ENCODE measurements around the gene ACADSB. TPM values are rescaled to one million over a fixed set of nuclear protein-coding genes. Genes with fewer than 3 reads are reported as not detected.

The ACADSB gene
- polyA plus RNA-seq, 3 donors, result 18.7 to 27.6 (median 24.4) TPM

DNA sequence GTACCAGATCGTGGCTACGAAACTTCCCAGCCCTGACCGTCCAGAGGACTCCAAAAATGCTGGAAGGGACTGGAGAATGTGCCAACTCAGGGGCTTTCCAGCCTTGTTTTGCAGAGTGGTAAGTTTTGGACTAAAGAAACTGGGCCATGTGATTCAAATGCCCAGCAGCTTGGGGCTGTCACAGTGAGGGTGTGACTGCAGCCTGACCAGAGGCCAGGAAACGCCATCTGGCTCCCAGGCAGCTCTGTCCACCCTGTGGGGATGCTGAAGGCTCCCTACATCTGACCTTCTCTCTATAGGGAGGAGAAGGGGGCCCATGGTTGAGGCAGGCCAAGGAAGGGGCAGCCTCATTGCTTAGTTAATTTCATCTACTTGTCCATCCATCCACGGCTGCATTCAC is 65.4 kb downstream of the ACADSB start:
- no peak for DNase-seq (ENCODE audit: extremely low read depth in 1 of 11, low read depth in 9 of 11, low spot score in 4 of 11)

DNA sequence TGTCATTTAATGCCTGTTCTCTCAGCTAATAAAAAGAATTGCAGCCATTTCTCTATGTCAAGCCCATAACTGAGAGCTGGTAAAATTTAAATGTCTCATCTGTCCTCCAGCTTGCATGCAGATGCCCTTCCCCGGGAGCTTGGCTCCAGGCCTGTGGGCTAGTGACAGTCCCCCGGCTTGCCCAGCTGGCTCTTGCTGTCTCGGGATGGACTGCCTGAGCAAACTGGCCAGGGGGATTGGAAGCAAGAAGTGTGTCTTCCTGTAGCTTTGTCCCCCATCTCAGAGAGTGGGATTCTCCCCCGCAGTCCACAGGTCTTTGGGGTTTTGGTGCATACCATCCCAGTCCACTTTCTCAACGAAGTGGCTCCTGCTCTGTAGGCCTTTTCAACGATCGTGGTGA is 73.1 kb downstream of the ACADSB start:
- no peak for DNase-seq (ENCODE audit: extremely low read depth in 1 of 11, low read depth in 9 of 11, low spot score in 4 of 11)

DNA sequence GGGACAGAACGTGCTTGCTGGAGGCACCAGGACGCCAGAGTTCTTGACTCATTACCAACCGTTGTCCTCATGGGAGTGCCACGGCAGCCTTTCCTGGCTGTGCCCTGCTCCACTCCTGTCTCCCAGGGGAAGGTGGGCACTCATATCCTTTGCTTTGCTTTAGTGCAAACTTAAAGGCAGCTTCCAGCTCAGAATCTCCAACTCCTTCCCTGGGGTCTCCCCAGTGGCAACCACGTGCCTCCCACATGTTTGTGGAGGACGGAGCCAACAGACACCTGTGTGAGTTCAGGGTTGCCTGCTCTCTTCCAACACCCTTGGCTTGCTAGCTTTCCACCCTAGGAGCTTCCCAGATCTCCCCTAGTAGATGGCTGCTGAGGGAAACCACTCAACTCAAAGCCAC is 75.0 kb downstream of the ACADSB start:
- DNase-seq (ENCODE audit: extremely low read depth in 1 of 11, low read depth in 9 of 11, low spot score in 4 of 11), result no peak

DNA sequence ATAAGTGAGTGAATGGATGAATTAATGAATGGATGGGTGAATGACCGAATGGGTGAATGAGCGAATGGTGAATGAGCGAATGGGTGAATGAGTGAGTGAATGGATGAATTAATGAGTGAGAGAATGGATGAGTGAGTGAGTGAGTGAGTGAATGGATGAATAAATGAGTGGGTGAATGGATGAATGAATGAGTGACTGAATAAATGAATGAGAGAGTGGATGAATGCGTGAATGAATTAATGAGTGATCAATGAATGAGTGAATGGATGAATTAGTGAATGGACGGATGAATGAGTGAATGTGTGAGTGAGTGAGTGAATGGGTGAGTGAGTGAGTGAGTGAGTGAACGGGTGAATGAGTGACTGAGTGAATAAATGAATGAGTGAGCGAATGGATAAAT is 77.5 kb downstream of the ACADSB start:
- no peak for DNase-seq (ENCODE audit: extremely low read depth in 1 of 11, low read depth in 9 of 11, low spot score in 4 of 11)

DNA sequence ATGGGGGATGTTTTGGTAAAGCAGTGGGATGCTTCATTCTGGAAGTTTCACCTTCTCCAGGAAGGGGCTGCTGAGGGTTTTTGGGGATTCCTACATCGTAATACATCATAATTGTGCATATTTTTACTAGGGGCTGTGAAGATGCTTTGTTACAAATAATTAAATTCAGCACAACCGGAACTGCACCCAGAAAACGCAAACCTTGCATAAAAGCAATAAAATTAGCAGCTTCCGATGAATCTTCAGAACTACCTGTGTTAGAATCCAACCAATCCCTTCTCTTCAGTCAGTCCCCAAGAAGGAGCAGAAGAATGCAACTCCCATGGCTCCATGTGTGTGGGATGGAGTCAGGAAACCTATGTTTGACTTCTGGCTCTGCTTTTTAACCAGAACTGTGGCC is 78.5 kb downstream of the ACADSB start:
- DNase-seq (ENCODE audit: extremely low read depth in 1 of 11, low read depth in 9 of 11, low spot score in 4 of 11), result no peak

DNA sequence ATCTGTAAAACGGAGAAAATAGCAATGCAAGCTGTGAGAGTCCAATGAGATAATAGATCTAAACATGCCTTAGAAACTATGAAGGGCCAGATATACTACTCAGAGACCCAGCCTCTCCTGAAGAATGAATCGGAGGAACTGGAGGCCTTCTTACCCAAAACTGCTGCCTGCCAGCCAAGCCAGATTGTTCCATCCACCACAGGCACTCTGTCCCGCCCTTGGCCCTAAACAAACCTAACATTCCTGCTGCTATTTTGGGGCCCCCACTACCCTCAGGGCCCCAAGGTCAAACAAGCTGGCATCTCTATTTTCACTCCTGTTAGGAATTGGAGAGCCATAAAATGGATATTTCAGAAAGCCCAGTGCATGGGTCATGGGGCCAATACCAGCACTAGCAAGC is 79.0 kb downstream of the ACADSB start:
- no peak for DNase-seq (ENCODE audit: extremely low read depth in 1 of 11, low read depth in 9 of 11, low spot score in 4 of 11)

DNA sequence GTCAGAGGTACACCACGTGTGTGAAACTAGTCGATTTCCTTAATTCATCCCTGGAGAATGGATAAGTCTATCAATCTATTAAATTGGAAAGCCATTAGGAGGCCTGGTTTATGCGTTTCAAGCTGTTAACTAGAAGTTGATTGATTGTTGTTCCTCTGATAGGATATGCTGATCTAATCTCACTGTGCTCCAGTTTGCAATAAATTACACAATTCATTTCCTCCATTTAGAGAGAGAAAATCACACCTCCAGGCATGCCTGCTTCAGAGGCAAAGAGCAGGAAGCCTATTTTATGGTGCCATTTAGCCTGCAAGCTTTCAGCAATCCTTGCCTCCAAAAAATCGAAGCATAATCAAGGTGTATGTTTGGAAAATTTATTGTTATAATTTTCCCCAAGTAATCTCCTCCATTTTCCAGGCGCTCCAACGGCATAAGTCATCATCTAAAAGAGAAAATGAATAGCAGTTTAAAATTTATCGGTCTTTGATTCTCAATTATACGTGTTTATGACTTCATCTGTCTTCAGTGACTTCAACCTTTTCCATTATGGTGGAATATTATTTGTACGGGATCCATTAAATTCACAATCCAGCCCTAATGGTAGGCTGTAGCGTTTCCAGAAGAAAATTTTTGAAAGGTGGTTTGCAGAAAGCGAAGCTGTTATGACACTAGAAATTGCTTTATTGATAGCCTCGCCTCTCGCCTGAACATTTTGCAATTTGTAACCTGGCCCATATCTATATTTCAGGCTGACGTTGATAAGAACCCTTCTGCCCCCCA is 84.0 kb downstream of the ACADSB start:
- no peak for DNase-seq (ENCODE audit: extremely low read depth in 1 of 11, low read depth in 9 of 11, low spot score in 4 of 11)

DNA sequence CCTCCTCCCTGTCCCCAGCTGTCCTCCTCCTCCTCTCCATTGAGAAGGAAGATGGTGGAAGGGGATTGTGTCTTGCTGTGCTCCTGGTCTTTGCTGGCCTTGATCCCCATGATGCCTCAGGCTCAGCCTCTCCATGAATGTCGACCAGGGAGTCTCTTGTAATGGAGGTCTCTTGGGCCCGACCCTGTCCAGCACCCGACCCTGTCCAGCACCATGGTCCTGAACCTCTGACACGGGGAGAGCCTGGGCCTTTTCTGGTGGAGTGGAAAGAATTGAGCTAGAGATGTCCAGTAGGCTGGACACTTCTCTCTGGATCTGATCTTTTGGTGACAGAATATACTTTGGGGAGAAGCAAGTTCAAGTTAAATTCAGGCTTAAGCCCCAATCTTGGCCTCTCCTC is 84.7 kb downstream of the ACADSB start:
- no peak for DNase-seq (ENCODE audit: extremely low read depth in 1 of 11, low read depth in 9 of 11, low spot score in 4 of 11)

DNA sequence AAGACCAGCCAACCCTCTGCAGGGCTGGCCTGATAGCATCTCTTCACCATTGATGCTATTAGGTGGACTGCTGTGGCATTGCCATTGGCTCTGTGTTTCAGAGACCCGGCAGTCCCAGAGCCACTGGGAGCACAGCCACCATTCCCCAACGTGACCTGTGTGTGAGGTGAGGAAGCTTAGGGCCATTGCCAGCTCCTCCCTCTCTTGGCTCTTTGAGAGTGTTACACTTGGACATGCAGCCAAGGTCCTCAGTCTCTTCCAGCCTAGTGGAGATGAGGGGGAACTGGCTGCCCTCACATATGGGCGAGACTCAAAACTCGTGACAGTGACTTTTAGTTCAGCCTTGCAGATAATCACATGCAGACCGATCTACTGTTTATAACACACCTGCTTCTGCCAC is 87.6 kb downstream of the ACADSB start:
- DNase-seq (ENCODE audit: extremely low read depth in 1 of 11, low read depth in 9 of 11, low spot score in 4 of 11), result no peak

DNA sequence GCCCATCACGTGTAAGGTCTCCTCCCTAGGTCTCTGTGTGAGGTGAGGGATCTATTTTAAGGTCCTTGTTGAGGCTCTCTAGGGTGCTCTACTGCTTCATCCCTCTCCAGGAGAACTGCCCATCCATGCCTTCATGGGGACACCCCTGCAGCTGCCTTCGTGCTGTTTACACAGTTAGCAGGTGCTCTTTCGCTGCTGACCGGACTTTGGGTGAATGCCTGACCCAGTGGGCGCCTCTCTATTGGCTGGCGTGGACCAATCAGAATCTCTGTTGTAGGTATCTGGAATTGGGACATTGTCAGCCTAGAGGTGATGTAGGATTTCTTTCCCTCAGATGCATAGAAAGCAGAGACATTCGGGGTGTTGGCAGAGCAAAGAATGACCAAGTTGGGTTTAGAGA is 88.2 kb downstream of the ACADSB start:
- no peak for DNase-seq (ENCODE audit: extremely low read depth in 1 of 11, low read depth in 9 of 11, low spot score in 4 of 11)

DNA sequence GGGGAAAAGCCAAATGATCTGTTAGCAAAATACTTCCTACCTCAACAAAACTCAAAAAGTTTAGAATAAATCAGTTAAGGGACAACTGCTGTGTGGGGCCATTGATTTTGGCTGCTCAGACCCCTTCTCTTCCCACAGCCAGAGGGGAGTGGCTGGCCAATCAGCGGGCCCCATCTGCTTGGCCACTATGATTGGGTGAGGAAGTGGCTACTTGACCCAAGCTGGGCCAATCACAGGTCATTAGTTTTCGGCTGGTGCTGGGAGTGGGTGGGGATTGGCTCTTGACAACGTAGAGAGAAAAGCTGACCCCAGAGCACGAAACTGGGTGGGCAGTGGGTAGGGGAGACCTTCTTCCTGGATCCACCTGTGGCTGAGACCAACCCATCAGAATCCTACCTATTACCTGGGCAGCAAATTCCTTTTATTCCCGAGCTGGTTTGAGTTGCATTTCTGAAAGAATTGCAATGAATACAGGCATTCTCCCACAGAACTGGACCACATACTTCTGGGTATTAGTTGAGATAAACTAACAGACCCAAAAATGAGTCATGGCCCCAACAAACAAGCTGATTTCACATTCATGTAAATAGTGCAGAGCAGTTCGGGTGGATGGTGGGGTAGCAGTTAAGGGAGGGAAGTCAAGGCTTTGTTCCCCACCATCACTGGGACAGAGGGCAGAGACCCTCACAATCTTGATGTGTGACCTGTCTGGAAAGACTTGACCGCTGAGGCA is 91.4 kb downstream of the ACADSB start:
- DNase-seq (ENCODE audit: extremely low read depth in 1 of 11, low read depth in 9 of 11, low spot score in 4 of 11), result no peak

DNA sequence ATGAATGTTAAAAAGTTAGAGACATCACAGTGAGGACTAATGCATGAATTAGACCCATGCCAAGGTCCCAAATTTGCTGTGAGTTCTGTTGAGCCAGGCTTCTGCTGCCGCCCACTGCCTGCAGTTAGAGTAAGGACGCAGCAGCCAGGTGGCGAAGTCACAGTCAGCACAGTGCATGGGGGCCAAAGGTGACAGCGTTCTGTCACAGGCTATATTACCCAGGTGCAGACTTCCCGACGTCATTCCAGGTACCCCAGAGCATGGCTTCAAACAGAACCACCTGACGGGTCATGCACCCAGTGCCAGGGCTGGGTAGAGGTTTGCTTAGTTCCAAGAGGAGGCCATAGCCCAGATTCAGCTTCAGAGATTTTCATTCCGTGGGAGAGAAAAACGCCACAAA is 93.1 kb downstream of the ACADSB start:
- no peak for DNase-seq (ENCODE audit: extremely low read depth in 1 of 11, low read depth in 9 of 11, low spot score in 4 of 11)

DNA sequence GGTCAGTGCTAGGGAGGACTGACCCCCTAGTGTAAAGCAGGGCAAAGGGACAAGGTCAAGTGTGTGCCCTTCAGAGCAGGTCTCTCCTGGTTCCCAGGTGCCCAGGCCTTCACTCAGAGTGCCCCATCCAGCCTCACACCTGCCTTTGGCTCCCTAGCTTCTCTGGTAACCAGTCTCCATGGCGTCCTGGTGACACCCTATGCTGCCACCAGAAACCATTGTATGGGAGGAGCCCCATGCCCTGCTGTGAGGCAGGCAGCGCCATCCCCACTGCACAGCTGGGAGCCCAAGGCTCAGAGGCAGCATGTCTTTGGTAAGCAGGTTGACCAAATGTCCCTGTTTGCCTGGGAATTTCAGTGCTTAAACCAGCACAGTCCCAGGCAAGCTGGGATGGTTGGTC is 93.9 kb downstream of the ACADSB start:
- DNase-seq (ENCODE audit: extremely low read depth in 1 of 11, low read depth in 9 of 11, low spot score in 4 of 11), result no peak

DNA sequence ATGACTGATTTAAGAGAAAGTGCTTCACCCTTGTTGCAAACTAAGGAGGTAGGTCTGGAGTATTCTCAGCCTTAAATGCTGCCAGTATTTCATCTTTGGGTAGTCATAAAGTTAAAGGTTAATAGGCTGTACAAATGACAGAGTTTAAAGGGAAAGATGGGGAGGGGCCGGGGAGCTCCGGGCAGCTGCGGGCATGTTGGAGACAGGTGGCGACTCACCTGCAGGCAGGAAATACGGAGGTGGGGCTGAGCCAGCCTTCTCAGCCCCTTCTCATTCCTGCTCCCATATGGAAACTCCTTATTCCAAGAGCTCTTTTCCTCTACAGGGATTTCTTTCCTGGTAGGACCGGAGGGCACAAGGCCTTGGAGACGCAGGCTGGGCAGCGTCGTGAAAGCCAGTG is 95.1 kb downstream of the ACADSB start:
- no peak for DNase-seq (ENCODE audit: extremely low read depth in 1 of 11, low read depth in 9 of 11, low spot score in 4 of 11)

Other genes with a start within 250 kb of the ACADSB start
- gene CUZD1, start 163.1 kb upstream of the ACADSB start, polyA plus RNA-seq (ENCODE audit: insufficient read length in 3 of 3), result 1 to 10 TPM; 1.6 to 2.2 (median 1.7) TPM
- gene FAM24B, start 129.4 kb upstream of the ACADSB start, polyA plus RNA-seq (ENCODE audit: insufficient read length in 3 of 3), result 1 to 10 TPM; 4.4 to 6.3 (median 5.1) TPM
- gene FAM24A, start 98.4 kb upstream of the ACADSB start, polyA plus RNA-seq (ENCODE audit: insufficient read length in 3 of 3), result not detected
- gene C10orf88, start 54.8 kb upstream of the ACADSB start, polyA plus RNA-seq (ENCODE audit: insufficient read length in 3 of 3), result 10 to 100 TPM; 17.9 to 22.1 (median 18.1) TPM
- 10 to 100 TPM in 2 of 3 donors, 1 to 10 TPM in 1; 9.1 to 11.7 (median 11.2) TPM for gene PSTK, start 28.6 kb upstream of the ACADSB start, polyA plus RNA-seq (ENCODE audit: insufficient read length in 3 of 3)
- gene IKZF5, start 211 bp upstream of the ACADSB start, polyA plus RNA-seq (ENCODE audit: insufficient read length in 3 of 3), result 10 to 100 TPM; 16.6 to 26.8 (median 21.9) TPM
- gene HMX3, start 127.0 kb downstream of the ACADSB start, polyA plus RNA-seq (ENCODE audit: insufficient read length in 3 of 3), result not detected
- gene HMX2, start 139.1 kb downstream of the ACADSB start, polyA plus RNA-seq (ENCODE audit: insufficient read length in 3 of 3), result 1 to 10 TPM in 2 of 3 donors, under 1 TPM in 1; 0.62 to 1.5 (median 1.5) TPM
- gene BUB3, start 145.4 kb downstream of the ACADSB start, polyA plus RNA-seq (ENCODE audit: insufficient read length in 3 of 3), result 100 to 1,000 TPM; 116 to 131 (median 118) TPM